IPS-18c (cell line): ENCODE data around the gene DCAF15.

Experiments used
- H3K4me3 ChIP-seq: 2 replicates; pipeline ENCODE4 v1.7.0; 2013; ENCODE audit warnings: low read depth, mild to moderate bottlenecking, low read length, moderate library complexity; ENCODE audit not compliant: insufficient read depth
- H3K9me3 ChIP-seq: one replicate; pipeline ENCODE4 v1.6.1; 2013; ENCODE audit warnings: mild to moderate bottlenecking, low read length, moderate library complexity; ENCODE audit not compliant: control insufficient read depth, insufficient read depth

DCAF15 gene

GRCh38 chr19:13980340-13980739, 28.0 kb downstream of the DCAF15 start:
- H3K9me3 ChIP-seq, result peaks cover 2% of the 10 kb centered on the region
- no peak overlapping the region for H3K4me3 ChIP-seq

- Histone ChIP-seq H3K4me3 (no peak overlapping the region), H3K9me3 (peaks cover 2% of the 10 kb centered on the region)
These were observed 28.7 kb downstream of the DCAF15 start for GRCh38 chr19:13981021-13981420.

- H3K4me3 ChIP-seq, result no peak overlapping the region
- H3K9me3 ChIP-seq, result peaks cover 2% of the 10 kb centered on the region
These were observed 29.2 kb downstream of the DCAF15 start for GRCh38 chr19:13981467-13981866.

GRCh38 chr19:13981988-13982501, 29.7 kb downstream of the DCAF15 start:
- no peak overlapping the region for H3K4me3 ChIP-seq

DNA sequence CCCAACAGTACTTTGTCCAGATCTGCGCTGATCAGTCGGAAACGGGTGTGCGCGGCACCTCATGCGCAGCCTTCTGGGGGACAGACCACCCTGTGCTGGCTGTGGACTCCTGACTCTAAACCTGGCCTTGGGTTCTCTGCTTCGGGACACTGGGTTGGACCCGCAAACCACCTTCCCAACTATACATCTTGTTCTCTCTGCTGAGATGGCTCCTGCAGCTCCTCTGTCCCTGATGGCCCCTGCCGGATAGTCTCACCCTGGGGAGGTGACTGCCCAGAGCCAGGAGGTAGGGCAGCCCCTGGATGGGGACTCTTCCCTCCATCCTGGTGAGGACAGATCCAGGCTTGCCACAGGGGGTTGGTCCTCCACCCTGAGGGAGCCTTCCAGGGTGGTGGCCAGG, 30.5 kb downstream of the DCAF15 start:
- Histone ChIP-seq H3K9me3 (peaks cover 2% of the 10 kb centered on the region), H3K4me3 (no peak overlapping the region)

More at GRCh38 chr19:13981988-13982501, 29.7 kb downstream of the DCAF15 start:
- H3K9me3 ChIP-seq, result peaks cover 2% of the 10 kb centered on the region

DNA sequence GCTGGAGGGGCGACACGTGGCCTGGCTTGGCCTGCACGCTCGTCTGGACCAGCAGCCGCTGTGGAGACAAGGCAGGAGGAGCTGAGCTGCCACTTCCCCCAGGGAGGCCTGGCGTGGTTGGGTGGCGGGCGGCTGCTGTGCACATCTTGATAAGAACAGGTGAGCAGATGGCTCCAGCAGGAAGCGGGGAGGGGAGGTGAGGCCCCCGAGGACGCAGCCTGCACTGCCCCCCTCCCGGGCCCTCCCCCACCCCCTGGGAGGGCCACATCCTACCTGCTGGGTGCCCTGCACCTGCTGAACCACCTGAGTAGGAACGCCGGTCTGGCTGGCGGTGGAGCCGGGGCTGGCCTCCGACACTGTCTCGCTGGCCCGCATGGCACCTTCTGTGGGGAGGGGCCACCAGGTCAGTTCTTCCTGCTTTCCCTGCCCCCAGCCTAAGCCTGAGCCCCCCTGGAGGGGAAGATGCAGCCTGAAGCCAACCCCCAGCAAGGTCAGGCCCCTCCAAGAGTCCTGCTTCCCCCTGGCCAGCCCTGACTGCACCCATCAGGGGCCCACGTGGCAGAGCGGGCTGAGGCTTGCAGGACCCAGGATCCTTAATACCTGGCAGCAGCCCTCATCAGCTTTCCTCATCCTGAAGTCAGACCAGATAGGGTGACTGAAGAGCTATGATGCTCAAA, 31.0 kb downstream of the DCAF15 start:
- Histone ChIP-seq H3K9me3 (peaks cover 2% of the 10 kb centered on the region), H3K4me3 (no peak overlapping the region)

GRCh38 chr19:13984186-13984585, 31.9 kb downstream of the DCAF15 start:
- Histone ChIP-seq H3K4me3 (no peak overlapping the region), H3K9me3 (peaks cover 2% of the 10 kb centered on the region)

DNA sequence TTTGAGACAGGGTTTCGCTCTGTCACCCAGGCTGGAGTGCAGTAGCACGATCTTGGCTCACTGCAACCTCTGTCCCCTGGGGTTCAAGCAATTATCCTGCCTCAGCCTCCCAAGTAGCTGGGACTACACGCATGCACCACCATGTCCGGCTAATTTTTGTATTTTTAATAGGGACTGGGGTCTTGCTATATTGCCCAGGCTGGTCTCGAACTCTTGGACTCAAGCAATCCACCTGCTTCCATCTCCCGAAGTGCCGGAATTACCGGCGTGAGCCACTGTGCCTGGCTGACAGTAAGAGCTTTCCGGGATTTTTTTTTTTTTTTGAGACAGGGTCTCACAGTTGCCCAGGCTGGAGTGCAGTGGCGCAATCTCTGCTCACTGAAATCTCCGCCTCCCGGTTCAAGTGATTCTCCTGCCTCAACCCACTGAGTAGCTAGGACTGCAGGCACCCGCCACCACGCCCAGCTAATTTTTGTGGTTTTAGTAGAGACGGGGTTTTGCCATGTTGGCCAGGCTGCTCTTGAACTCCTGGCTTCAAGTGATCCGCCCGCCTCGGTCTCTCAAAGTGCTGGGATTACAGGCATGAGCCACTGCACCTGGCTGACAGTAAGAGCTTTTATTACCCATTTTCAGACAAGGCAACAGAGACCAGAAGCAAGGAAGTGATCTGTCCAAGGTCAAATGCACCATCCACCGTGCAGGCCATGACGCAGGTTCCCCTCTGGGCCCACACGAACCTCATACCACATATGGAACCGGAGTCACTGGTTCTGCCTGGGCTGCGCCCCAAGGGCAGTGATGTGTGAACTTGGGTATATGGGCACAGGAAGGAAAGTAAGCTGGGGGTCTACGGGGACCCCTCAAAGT, 32.8 kb downstream of the DCAF15 start:
- H3K4me3 ChIP-seq, result no peak overlapping the region

GRCh38 chr19:13985771-13986347, 33.5 kb downstream of the DCAF15 start:
- H3K4me3 ChIP-seq, result peak overlapping the region; percentile 20; the same call in 1 of the 2 replicates
- peaks cover 2% of the 10 kb centered on the region for H3K9me3 ChIP-seq

More for the DNA sequence above, 32.8 kb downstream of the DCAF15 start:
- H3K9me3 ChIP-seq, result peaks cover 2% of the 10 kb centered on the region

DNA sequence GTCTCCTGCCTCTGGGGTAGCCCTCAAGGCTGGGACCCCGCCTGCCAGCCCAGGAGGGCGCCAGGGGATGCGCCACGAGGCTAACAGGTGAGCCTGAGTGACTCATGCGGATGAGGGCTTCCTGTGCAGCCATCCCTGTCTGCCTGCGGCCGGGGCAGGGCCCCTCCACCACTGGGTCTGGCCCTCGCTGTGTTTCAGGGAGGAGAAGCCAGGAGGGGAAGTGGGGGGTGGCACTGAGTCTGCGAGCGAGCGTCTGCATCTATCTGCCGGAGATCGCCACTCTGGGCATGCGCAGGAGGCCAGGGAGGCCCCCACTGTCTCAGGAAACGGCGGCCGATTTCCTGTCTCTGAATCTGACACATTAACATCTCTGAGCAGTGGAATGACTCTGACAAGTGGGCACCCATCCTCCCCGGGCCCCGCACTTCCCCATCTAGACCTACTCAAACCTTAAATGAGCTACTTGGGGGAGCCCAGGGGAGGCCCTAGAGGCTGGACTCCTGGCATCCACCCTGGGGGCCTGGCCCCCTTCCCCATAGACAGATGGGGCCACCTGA, 34.1 kb downstream of the DCAF15 start:
- Histone ChIP-seq H3K4me3 (0 out of 2 replicates have a peak overlapping the region, but pooled peaks have one; percentile 20), H3K9me3 (peaks cover 2% of the 10 kb centered on the region)

GRCh38 chr19:13987101-13987890, 35.0 kb downstream of the DCAF15 start:
- Histone ChIP-seq H3K9me3 (peaks cover 2% of the 10 kb centered on the region), H3K4me3 (no peak overlapping the region)

- Histone ChIP-seq H3K4me3 (no peak overlapping the region), H3K9me3 (peaks cover 2% of the 10 kb centered on the region)
These were observed 37.2 kb downstream of the DCAF15 start for GRCh38 chr19:13989487-13989886.

DNA sequence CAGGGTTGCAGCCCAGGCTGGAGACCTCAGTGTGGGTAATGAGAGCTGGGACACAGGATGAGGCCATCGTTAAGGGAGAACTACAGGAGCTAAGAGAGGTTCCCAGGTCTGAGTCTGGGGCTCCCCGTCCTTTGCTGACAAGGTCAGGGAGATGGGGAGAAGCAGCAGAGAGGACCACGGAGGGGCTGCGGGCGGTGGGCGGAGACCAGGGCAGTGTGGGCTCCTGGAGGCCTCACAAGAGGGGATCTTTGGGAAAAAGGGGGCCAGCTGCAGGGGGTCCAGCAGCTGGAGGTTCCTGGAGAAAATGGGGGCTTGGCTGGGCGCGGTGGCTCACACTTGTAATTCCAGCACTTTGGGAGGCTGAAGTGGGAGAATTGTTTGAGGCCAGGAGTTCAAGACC, 37.8 kb downstream of the DCAF15 start:
- peaks cover 2% of the 10 kb centered on the region for H3K9me3 ChIP-seq
- no peak overlapping the region for H3K4me3 ChIP-seq

GRCh38 chr19:13992025-13992424, 39.7 kb downstream of the DCAF15 start:
- peaks cover 2% of the 10 kb centered on the region for H3K9me3 ChIP-seq

GRCh38 chr19:13993590-13994300, 41.4 kb downstream of the DCAF15 start:
- H3K9me3 ChIP-seq, result peaks cover 1% of the 10 kb centered on the region
- H3K4me3 ChIP-seq, result no peak overlapping the region

More at GRCh38 chr19:13992025-13992424, 39.7 kb downstream of the DCAF15 start:
- no peak overlapping the region for H3K4me3 ChIP-seq
